Astrocyte of the cerebellum (primary cell): ENCODE results near the gene NOC2L.

ENCODE experiments used
- DNase-seq: peaks from one replicate; pipeline ENCODE4 v3.0.0-alpha.2; 2011; ENCODE audit warnings: low read depth
- H3K4me3 ChIP-seq: 2 replicates; pipeline ENCODE4 v1.5.1; 2011; ENCODE audit warnings: mild to moderate bottlenecking, low read depth, low read length, moderate library complexity
- CTCF ChIP-seq: IDR thresholded peaks from 2 replicates; pipeline ENCODE4 v1.5.1; 2012; ENCODE audit warnings: low read length, low read depth, moderate library complexity, mild to moderate bottlenecking; ENCODE audit errors: missing control alignments
- in situ Hi-C: cut with HindIII; loops from 2 replicates; pipeline ENCODE4 v1.10.0; 2017; ENCODE audit warnings: low sequenced_read_pairs

Gene NOC2L

GRCh38 chr1:905071-905749 is 53.8 kb downstream of the NOC2L start:
- no peak for TF ChIP-seq CTCF
- peak overlapping the region; percentile 47 for H3K4me3 ChIP-seq
- in situ Hi-C loops, result no loop called here
- DNase-seq, result no peak

DNA sequence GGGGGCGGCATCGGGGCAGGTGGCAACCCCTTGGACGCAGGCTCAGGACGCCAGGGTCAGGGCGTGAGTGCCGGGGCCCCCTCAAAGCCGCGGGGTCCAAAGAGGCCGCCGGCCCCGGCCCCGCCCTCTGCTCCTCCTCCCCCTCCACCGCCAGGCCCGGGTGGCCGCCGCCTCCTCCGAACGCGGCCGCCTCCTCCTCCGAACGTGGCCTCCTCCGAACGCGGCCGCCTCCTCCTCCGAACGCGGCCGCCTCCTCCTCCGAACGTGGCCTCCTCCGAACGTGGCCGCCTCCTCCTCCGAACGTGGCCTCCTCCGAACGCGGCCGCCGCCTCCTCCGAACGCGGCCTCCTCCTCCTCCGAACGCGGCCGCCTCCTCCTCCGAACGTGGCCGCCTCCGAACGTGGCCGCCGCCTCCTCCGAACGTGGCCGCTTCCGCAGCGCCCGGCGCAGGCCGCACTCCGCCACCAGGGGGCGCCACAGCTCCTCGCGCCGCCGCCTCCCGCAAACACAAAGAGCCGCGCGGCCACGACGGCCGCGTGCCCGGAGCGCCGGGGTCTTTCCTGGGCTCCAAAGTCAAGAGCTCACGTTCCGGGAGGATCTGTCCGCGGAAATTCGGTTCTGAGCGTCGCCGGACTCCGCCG is 54.6 kb downstream of the NOC2L start:
- in situ Hi-C loops, result no loop called here
- H3K4me3 ChIP-seq, result peak overlapping the region; percentile 47
- TF ChIP-seq CTCF, result peak; percentile 71
- DNase-seq, result peak; percentile 31

DNA sequence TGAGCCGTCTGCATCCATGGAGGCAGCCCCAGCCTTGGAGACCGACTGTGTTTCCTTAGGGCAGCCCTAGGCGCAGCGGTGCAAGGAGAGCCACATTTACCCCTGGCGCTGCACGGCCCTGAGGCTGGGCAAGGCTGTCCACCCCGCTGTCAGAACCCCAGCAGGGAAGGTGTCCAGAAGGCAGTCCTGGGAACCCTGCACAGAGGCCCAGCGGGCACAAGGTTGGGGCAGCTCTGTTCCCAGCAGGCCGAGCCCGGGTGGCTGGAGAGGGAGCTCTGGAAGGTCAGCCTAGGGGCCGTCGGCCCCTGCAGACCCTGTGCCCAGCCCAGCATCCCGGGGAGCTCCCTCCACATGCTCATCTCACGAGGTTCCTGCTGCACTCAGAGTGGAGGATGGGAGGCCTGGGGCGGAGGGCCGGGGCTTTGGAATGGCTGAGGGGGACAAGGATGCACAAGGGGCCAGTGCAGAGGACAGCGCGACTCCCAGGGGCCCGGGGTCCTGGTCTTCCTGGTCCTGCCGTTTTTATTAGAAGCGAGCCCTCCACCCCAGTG is 55.3 kb downstream of the NOC2L start:
- peak overlapping the region; percentile 47 for H3K4me3 ChIP-seq
- DNase-seq, result no peak
- TF ChIP-seq CTCF, result no peak
- in situ Hi-C loops, result no loop called here

DNA sequence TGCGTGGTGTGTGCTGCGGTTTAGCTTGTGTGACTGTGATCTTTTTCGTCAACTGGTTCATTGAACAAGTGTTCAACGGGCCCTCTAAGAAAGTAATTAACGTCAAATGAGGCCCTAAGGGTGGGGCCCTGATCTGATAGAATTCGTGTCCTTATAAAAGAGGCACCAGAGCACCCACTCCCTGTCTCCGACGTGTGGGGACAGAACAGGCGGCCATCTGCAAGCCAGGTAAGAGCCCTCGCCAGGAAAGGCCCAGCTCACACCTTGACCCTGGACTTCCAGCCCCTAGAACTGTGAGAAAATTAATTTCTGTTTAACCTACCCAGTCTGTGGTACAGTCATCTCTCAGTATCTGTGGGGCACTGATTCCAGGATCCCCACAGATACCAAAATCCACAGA is 55.8 kb downstream of the NOC2L start:
- H3K4me3 ChIP-seq, result no peak overlapping the region
- DNase-seq, result no peak
- no peak for TF ChIP-seq CTCF
- in situ Hi-C loops, result no loop called here

- in situ Hi-C loops, result no loop called here
- no peak for TF ChIP-seq CTCF
- DNase-seq, result no peak
- H3K4me3 ChIP-seq, result no peak overlapping the region
Observed at GRCh38 chr1:902802-903201, 56.3 kb downstream of the NOC2L start.

DNA sequence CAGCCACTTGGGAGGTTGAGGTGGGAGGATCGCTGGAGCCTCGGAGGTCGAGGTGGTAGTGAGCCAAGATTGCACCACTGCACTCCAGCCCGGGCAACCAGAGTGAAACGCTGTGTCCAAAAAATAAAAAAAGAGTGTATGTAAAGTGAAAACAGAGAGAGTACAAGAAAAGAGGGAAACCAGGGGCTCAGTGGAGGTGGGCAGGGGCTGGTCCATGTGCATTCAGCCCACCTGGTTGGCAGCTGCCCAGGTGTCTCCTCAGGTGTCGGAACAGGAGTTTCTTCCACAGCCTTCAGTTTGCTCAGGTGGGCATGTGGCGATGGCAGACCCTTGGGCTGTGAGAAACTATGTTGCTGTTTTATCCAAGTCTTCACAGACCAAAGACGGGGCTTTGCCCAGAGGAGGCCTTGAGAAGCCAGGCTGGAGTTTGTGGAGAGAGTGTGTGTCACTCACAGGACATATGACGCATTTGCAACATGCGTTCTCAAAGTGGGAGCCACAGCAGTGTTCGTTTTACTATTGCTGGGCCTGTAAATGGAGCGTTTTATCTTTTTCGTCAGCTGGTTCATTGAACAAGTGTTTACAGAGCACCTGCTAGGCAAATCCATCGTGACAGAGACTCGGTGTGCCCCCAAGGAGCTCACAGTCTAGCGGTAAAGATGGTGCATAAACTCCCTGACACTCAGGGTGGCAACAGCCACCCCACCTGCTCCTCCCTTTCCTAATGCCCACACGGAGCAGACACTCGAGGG is 57.8 kb downstream of the NOC2L start:
- no peak for DNase-seq
- H3K4me3 ChIP-seq, result no peak overlapping the region
- in situ Hi-C loops, result no loop called here
- no peak for TF ChIP-seq CTCF
